PC-3 (cell line): ENCODE measurements around the gene TSEN54. TPM values are rescaled to one million over a fixed set of nuclear protein-coding genes. Genes with fewer than 3 reads are reported as not detected.
A peak's percentile ranks its signal among the peaks of the same experiment; 100 is the strongest.

Source experiments
- ATAC-seq: fragments of 200-7000 bp; cut with Tn5 transposase; 2 replicates; pipeline ENCODE4 v1.9.1; 2020; ENCODE audit warnings: mild to moderate bottlenecking, moderate library complexity
- BruUV-seq: library from RNA; stranded (reverse); fragments of 400-500 nt; replicated peaks from 2 replicates; lab custom pipeline; 2021; lab: Mats Ljungman, UMichigan
- CTCF ChIA-PET: fragments of 300-600 bp; sonication (Branson Sonifier 250); formaldehyde crosslinking; loops from one replicate; lab custom pipeline; 2022; ENCODE audit warnings: antibody characterized with exemption; lab: Charles Lee
- POLR2A ChIA-PET: fragments of 300-600 bp; sonication (Branson Sonifier 250); formaldehyde crosslinking; loops from one replicate; lab custom pipeline; 2022; ENCODE audit warnings: antibody characterized with exemption; ENCODE audit not compliant: unreplicated experiment; lab: Charles Lee
- DNase-seq: peaks from one replicate; pipeline ENCODE4 v3.0.0-alpha.2; 2015
- H2AFZ ChIP-seq: fragments of 300-600 bp; sonication (generic); 2 replicates; pipeline ENCODE4 v1.6.0; 2016; ENCODE audit warnings: antibody characterized with exemption, low read length
- H3F3A ChIP-seq: fragments of 300-600 bp; sonication (generic); one replicate; pipeline ENCODE4 v1.6.0; 2017; ENCODE audit warnings: antibody characterized with exemption, low read length, control low read depth, mild to moderate bottlenecking; ENCODE audit not compliant: unreplicated experiment
- H3K27ac ChIP-seq: fragments of 300-600 bp; sonication (generic); 2 replicates; pipeline ENCODE4 v1.5.1; 2016; ENCODE audit warnings: mild to moderate bottlenecking, low read length
- H3K27me3 ChIP-seq: fragments of 300-600 bp; sonication (generic); 2 replicates; pipeline ENCODE4 v1.6.1; 2016; ENCODE audit warnings: low read length, mixed read lengths
- H3K36me3 ChIP-seq: fragments of 300-600 bp; sonication (generic); 2 replicates; pipeline ENCODE4 v1.6.1; 2016; ENCODE audit warnings: low read depth, mixed run types, low read length, mixed read lengths
- H3K4me1 ChIP-seq: fragments of 300-600 bp; sonication (generic); 2 replicates; pipeline ENCODE4 v1.5.1; 2016; ENCODE audit warnings: low read length; ENCODE audit not compliant: insufficient read depth
- H3K4me2 ChIP-seq: fragments of 300-600 bp; sonication (generic); 2 replicates; pipeline ENCODE4 v1.6.0; 2016; ENCODE audit warnings: low read length
- H3K4me3 ChIP-seq: fragments of 300-600 bp; sonication (generic); 2 replicates; pipeline ENCODE4 v1.5.1; 2016; ENCODE audit warnings: mild to moderate bottlenecking, low read length, mixed read lengths
- H3K79me2 ChIP-seq: fragments of 300-600 bp; sonication (generic); 2 replicates; pipeline ENCODE4 v1.6.1; 2017; ENCODE audit warnings: low read length, mixed read lengths
- H3K9ac ChIP-seq: fragments of 300-600 bp; sonication (generic); 2 replicates; pipeline ENCODE4 v1.6.0; 2016; ENCODE audit warnings: mild to moderate bottlenecking, low read length
- H3K9me2 ChIP-seq: fragments of 300-600 bp; sonication (generic); replicated peaks from 2 replicates; pipeline ENCODE4 v1.6.1; 2016; ENCODE audit warnings: mixed run types, low read length, mixed read lengths
- H3K9me3 ChIP-seq: fragments of 300-600 bp; sonication (generic); 2 replicates; pipeline ENCODE4 v1.6.1; 2016; ENCODE audit warnings: low read length, mixed read lengths
- H4K20me1 ChIP-seq: fragments of 300-600 bp; sonication (generic); 2 replicates; pipeline ENCODE4 v1.6.1; 2016; ENCODE audit warnings: low read length, mixed read lengths
- EZH2 ChIP-seq: fragments of 300-600 bp; sonication (generic); IDR thresholded peaks from one replicate; pipeline ENCODE4 v1.6.1; 2017; ENCODE audit warnings: antibody characterized with exemption, mild to moderate bottlenecking, low read length; ENCODE audit not compliant: unreplicated experiment
- EZH2phosphoT487 ChIP-seq: fragments of 300-600 bp; sonication (generic); IDR thresholded peaks from 2 replicates; pipeline ENCODE4 v1.6.1; 2018; ENCODE audit warnings: mild to moderate bottlenecking, antibody characterized with exemption, low read length, borderline replicate concordance
- intact Hi-C: fragments of 100-400 bp; cut with micrococcal nuclease; formaldehyde crosslinking; loops from 2 replicates; pipeline ENCODE4 v1.9.0; 2023
- total RNA-seq: library from RNA; depleted of rRNA; stranded (reverse); fragments of >200 nt; gene quantifications from 2 replicates; pipeline ENCODE4 v1.2.3, GENCODE V29; 2014
- TF ChIP-seq, protein P1 (sequence below): fragments of 300-600 bp; sonication (generic); conservative IDR thresholded peaks from 2 replicates; pipeline ENCODE4 v1.5.1; 2017; ENCODE audit warnings: antibody characterized with exemption, low read depth, mild to moderate bottlenecking, low read length

The TSEN54 gene
- total RNA-seq, 1 experiment from 2014 or later = 61.6 TPM

DNA sequence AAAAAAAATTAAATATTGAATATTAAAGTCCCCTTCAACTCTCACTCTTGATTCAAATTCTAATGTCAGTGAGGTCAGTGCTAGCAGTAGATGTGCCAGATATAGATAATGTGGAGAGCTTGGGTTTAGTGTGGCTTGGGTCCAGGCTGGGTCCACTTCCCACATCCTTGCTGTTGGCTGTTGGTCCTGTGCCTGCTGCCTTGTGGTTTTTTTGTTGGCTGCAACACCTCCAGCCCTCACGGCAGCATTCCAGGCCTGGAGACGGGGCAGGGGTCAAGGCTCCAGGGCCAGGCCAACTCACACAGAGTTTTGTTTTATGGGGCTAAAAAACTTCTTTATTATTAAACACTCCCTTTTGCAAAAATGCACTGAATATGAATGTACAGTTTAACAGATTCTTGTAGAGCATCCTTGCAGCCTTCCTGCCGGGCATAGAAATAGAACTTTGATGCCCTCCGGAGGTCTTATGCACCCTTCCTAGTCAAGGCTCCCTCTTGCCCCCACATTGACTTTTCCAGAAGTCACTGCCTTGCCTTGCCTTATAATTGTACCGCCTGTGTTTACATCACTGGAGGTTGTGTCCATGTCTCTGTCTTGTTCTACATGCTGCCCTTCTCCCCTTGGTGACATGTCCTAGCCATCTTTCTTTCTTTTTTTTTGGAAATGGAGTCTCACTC lies 45.7 kb downstream of the TSEN54 start:
- ChIA-PET POLR2A (interaction anchor here (0.7 kb wide), 1 partner anchor 1124 kb away, joined by 4 read pairs; no protein-coding TSS in a partner anchor), CTCF (no interaction called here)
- Histone ChIP-seq H3K4me3 (no peak overlapping the region), H3K4me2 (peak overlapping the region; percentile 9; the same call in 1 of the 2 replicates), H3K27ac (no peak overlapping the region), H3K9ac (no peak overlapping the region), H3F3A (no peaks in the 10 kb centered on the region), H3K36me3 (peaks cover 13% of the 10 kb centered on the region; the same call in 1 of the 2 replicates), H3K9me3 (no peaks in the 10 kb centered on the region), H4K20me1 (0 out of 2 replicates have a peak, but pooled peaks cover 4% of the 10 kb centered on the region), H3K27me3 (no peaks in the 10 kb centered on the region), H3K4me1 (peaks cover 40% of the 10 kb centered on the region), H3K79me2 (no peaks in the 10 kb centered on the region), H2AFZ (no peak overlapping the region), H3K9me2 (no peaks in the 10 kb centered on the region)
- intact Hi-C loops = loop anchor here (2.0 kb wide), 1 partner anchor 45 kb away; the partner anchor contains the start of gene TSEN54
- no TSS peak for BruUV-seq
- DNase-seq = peak; percentile 73
- TF ChIP-seq, protein P1, sequence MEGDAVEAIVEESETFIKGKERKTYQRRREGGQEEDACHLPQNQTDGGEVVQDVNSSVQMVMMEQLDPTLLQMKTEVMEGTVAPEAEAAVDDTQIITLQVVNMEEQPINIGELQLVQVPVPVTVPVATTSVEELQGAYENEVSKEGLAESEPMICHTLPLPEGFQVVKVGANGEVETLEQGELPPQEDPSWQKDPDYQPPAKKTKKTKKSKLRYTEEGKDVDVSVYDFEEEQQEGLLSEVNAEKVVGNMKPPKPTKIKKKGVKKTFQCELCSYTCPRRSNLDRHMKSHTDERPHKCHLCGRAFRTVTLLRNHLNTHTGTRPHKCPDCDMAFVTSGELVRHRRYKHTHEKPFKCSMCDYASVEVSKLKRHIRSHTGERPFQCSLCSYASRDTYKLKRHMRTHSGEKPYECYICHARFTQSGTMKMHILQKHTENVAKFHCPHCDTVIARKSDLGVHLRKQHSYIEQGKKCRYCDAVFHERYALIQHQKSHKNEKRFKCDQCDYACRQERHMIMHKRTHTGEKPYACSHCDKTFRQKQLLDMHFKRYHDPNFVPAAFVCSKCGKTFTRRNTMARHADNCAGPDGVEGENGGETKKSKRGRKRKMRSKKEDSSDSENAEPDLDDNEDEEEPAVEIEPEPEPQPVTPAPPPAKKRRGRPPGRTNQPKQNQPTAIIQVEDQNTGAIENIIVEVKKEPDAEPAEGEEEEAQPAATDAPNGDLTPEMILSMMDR = no peak; the same call in 1 of the 2 replicates
- no peak for TF ChIP-seq EZH2
- TF ChIP-seq EZH2phosphoT487 = no peak
- peak; percentile 55 for ATAC-seq

DNA sequence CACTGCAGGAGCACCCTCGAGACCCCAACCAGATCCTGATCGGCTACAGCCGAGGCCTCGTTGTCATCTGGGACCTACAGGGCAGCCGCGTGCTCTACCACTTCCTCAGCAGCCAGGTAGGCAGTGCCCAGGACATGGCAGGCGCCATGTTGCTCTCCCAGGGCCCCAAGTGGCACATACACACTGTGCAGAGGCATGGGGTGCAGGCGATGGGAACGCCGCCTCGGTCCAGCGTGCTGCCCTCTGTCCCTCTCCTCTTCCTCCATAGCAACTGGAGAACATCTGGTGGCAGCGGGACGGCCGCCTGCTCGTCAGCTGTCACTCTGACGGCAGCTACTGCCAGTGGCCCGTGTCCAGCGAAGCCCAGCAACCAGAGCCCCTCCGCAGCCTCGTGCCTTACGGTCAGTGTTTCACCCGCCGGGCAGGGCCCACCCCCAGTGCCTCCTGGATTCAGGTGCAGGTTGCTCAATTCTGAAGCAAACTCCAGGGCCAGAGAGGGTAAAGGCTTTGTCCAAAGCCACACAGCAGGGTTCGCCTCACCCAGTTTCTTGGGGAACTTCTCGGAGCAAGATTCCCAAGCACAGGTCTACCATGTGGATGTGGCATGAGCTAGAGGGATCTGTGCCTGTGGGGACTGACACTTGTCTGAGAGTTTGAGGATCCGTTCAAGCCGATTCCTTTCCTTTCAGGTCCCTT lies 46.9 kb downstream of the TSEN54 start:
- H3K9me3 ChIP-seq = no peaks in the 10 kb centered on the region
- H4K20me1 ChIP-seq = 0 out of 2 replicates have a peak, but pooled peaks cover 4% of the 10 kb centered on the region
- DNase-seq = no peak
- POLR2A ChIA-PET = no interaction called here
- H3K36me3 ChIP-seq = peaks cover 13% of the 10 kb centered on the region; the same call in 1 of the 2 replicates
- no peak for ATAC-seq
- TF ChIP-seq EZH2 = no peak
- intact Hi-C loops = loop anchor here (2.0 kb wide), 1 partner anchor 46 kb away; the partner anchor contains the start of gene TSEN54
- CTCF ChIA-PET = no interaction called here
- H3K9me2 ChIP-seq = no peaks in the 10 kb centered on the region
- H3K9ac ChIP-seq = no peak overlapping the region
- H3K27ac ChIP-seq = no peak overlapping the region
- no peaks in the 10 kb centered on the region for H3K79me2 ChIP-seq
- H3K4me3 ChIP-seq = no peak overlapping the region
- H3K4me2 ChIP-seq = no peak overlapping the region
- no TSS peak for BruUV-seq
- H2AFZ ChIP-seq = no peak overlapping the region
- peaks cover 31% of the 10 kb centered on the region for H3K4me1 ChIP-seq
- no peaks in the 10 kb centered on the region for H3K27me3 ChIP-seq
- H3F3A ChIP-seq = no peaks in the 10 kb centered on the region

DNA sequence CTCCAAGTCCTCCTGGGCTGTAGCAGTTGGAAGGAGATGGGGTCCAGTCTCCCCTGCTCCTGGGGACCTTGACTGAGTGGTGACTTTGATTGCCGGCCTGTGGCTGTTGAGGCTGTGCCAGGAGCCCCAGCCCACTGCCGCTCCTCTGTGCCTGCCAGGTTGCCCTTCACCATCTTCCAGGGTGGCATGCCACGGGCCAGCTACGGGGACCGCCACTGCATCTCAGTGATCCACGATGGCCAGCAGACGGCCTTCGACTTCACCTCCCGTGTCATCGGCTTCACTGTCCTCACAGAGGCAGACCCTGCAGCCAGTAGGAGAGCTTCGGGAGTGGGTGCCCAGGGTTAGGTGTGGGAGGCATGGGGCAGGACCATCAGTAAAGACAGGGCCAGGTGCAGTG lies 47.9 kb downstream of the TSEN54 start:
- no peaks in the 10 kb centered on the region for H3K9me3 ChIP-seq
- no peak overlapping the region for H2AFZ ChIP-seq
- no peak overlapping the region for H3K9ac ChIP-seq
- DNase-seq = no peak
- 0 out of 2 replicates have a peak, but pooled peaks cover 4% of the 10 kb centered on the region for H4K20me1 ChIP-seq
- POLR2A ChIA-PET = interaction anchor here (0.6 kb wide), 1 partner anchor 267 kb away, joined by 6 read pairs; no protein-coding TSS in a partner anchor
- intact Hi-C loops = no loop called here
- no peaks in the 10 kb centered on the region for H3K79me2 ChIP-seq
- CTCF ChIA-PET = interaction anchor here (1.2 kb wide), 1 partner anchor 39 kb away, joined by 9 read pairs; the partner anchor contains the start of gene LLGL2
- no peaks in the 10 kb centered on the region for H3K9me2 ChIP-seq
- no peaks in the 10 kb centered on the region for H3F3A ChIP-seq
- TF ChIP-seq, protein P1 = no peak
- no peak for TF ChIP-seq EZH2phosphoT487
- no peak for TF ChIP-seq EZH2
- H3K36me3 ChIP-seq = peaks cover 16% of the 10 kb centered on the region; the same call in 1 of the 2 replicates
- H3K27me3 ChIP-seq = no peaks in the 10 kb centered on the region
- peaks cover 31% of the 10 kb centered on the region for H3K4me1 ChIP-seq
- H3K27ac ChIP-seq = no peak overlapping the region
- BruUV-seq = no TSS peak
- no peak for ATAC-seq
- H3K4me2 ChIP-seq = no peak overlapping the region
- H3K4me3 ChIP-seq = no peak overlapping the region
